ENCODE data around the gene ADAM23.

The ADAM23 gene

GRCh38 chr2:206548383-206548782 lies 105.1 kb downstream of the ADAM23 start:
- no peak overlapping the region for H3K27ac Mint-ChIP-seq
- no peaks in the 10 kb centered on the region for H3K36me3 Mint-ChIP-seq (ENCODE audit: low read depth)
- no peaks in the 10 kb centered on the region for H3K27me3 Mint-ChIP-seq
- H3K4me3 Mint-ChIP-seq, result no peak overlapping the region
- DNase-seq, result no peak
- no peaks in the 10 kb centered on the region for H3K9me3 Mint-ChIP-seq
- peaks cover 3% of the 10 kb centered on the region for H3K4me1 Mint-ChIP-seq (ENCODE audit: low read depth)

- Mint-ChIP-seq H3K27ac (no peak overlapping the region), H3K36me3 (ENCODE audit: low read depth) (no peaks in the 10 kb centered on the region), H3K4me1 (ENCODE audit: low read depth) (peaks cover 19% of the 10 kb centered on the region), H3K9me3 (no peaks in the 10 kb centered on the region), H3K27me3 (peaks cover 3% of the 10 kb centered on the region), H3K4me3 (no peak overlapping the region)
- DNase-seq, result no peak
Measured at GRCh38 chr2:206555721-206556120, 112.4 kb downstream of the ADAM23 start.

- no peak overlapping the region for H3K4me3 Mint-ChIP-seq
- no peak overlapping the region for H3K27ac Mint-ChIP-seq
- H3K4me1 Mint-ChIP-seq (ENCODE audit: low read depth), result peaks cover 19% of the 10 kb centered on the region
- H3K36me3 Mint-ChIP-seq (ENCODE audit: low read depth), result no peaks in the 10 kb centered on the region
- DNase-seq, result no peak
- no peaks in the 10 kb centered on the region for H3K9me3 Mint-ChIP-seq
- H3K27me3 Mint-ChIP-seq, result peaks cover 3% of the 10 kb centered on the region
Measured at GRCh38 chr2:206556357-206556949, 113.1 kb downstream of the ADAM23 start.

GRCh38 chr2:206557321-206557720 lies 114.0 kb downstream of the ADAM23 start:
- Mint-ChIP-seq H3K4me3 (no peak overlapping the region), H3K27me3 (peaks cover 3% of the 10 kb centered on the region), H3K36me3 (ENCODE audit: low read depth) (no peaks in the 10 kb centered on the region), H3K4me1 (ENCODE audit: low read depth) (peaks cover 19% of the 10 kb centered on the region), H3K9me3 (no peaks in the 10 kb centered on the region), H3K27ac (no peak overlapping the region)
- DNase-seq, result no peak

GRCh38 chr2:206558492-206558891 lies 115.2 kb downstream of the ADAM23 start:
- Mint-ChIP-seq H3K27ac (no peak overlapping the region), H3K4me1 (ENCODE audit: low read depth) (peaks cover 19% of the 10 kb centered on the region), H3K27me3 (peaks cover 3% of the 10 kb centered on the region), H3K4me3 (no peak overlapping the region), H3K9me3 (no peaks in the 10 kb centered on the region), H3K36me3 (ENCODE audit: low read depth) (no peaks in the 10 kb centered on the region)
- DNase-seq, result no peak

- H3K4me3 Mint-ChIP-seq, result no peak overlapping the region
- no peak overlapping the region for H3K27ac Mint-ChIP-seq
- H3K9me3 Mint-ChIP-seq, result no peaks in the 10 kb centered on the region
- DNase-seq, result no peak
- peaks cover 19% of the 10 kb centered on the region for H3K4me1 Mint-ChIP-seq (ENCODE audit: low read depth)
- H3K36me3 Mint-ChIP-seq (ENCODE audit: low read depth), result no peaks in the 10 kb centered on the region
- H3K27me3 Mint-ChIP-seq, result no peaks in the 10 kb centered on the region
Measured at GRCh38 chr2:206561962-206562361, 118.6 kb downstream of the ADAM23 start.

- Mint-ChIP-seq H3K27me3 (no peaks in the 10 kb centered on the region), H3K36me3 (ENCODE audit: low read depth) (no peaks in the 10 kb centered on the region), H3K4me1 (ENCODE audit: low read depth) (peaks cover 19% of the 10 kb centered on the region), H3K4me3 (no peak overlapping the region), H3K9me3 (no peaks in the 10 kb centered on the region), H3K27ac (no peak overlapping the region)
- no peak for DNase-seq
Measured at GRCh38 chr2:206562375-206562774, 119.0 kb downstream of the ADAM23 start.

GRCh38 chr2:206563374-206563773 lies 120.0 kb downstream of the ADAM23 start:
- Mint-ChIP-seq H3K27me3 (no peaks in the 10 kb centered on the region), H3K4me3 (no peak overlapping the region), H3K36me3 (ENCODE audit: low read depth) (no peaks in the 10 kb centered on the region), H3K4me1 (ENCODE audit: low read depth) (peaks cover 15% of the 10 kb centered on the region), H3K27ac (no peak overlapping the region), H3K9me3 (no peaks in the 10 kb centered on the region)
- no peak for DNase-seq

- Mint-ChIP-seq H3K9me3 (no peaks in the 10 kb centered on the region), H3K27me3 (no peaks in the 10 kb centered on the region), H3K4me1 (ENCODE audit: low read depth) (no peaks in the 10 kb centered on the region), H3K4me3 (no peak overlapping the region), H3K27ac (no peak overlapping the region), H3K36me3 (ENCODE audit: low read depth) (no peaks in the 10 kb centered on the region)
- DNase-seq, result no peak
Measured at GRCh38 chr2:206565666-206566065, 122.3 kb downstream of the ADAM23 start.

GRCh38 chr2:206569470-206569869 lies 126.1 kb downstream of the ADAM23 start:
- Mint-ChIP-seq H3K9me3 (no peaks in the 10 kb centered on the region), H3K27me3 (no peaks in the 10 kb centered on the region), H3K27ac (no peak overlapping the region), H3K4me3 (no peak overlapping the region), H3K36me3 (ENCODE audit: low read depth) (no peaks in the 10 kb centered on the region), H3K4me1 (ENCODE audit: low read depth) (peaks cover 2% of the 10 kb centered on the region)
- DNase-seq, result no peak

GRCh38 chr2:206570199-206570598 lies 126.9 kb downstream of the ADAM23 start:
- peaks cover 2% of the 10 kb centered on the region for H3K4me1 Mint-ChIP-seq (ENCODE audit: low read depth)
- no peak overlapping the region for H3K27ac Mint-ChIP-seq
- no peaks in the 10 kb centered on the region for H3K9me3 Mint-ChIP-seq
- no peak overlapping the region for H3K4me3 Mint-ChIP-seq
- H3K36me3 Mint-ChIP-seq (ENCODE audit: low read depth), result no peaks in the 10 kb centered on the region
- no peak for DNase-seq
- no peaks in the 10 kb centered on the region for H3K27me3 Mint-ChIP-seq

- Mint-ChIP-seq H3K36me3 (ENCODE audit: low read depth) (no peaks in the 10 kb centered on the region), H3K27ac (no peak overlapping the region), H3K9me3 (no peaks in the 10 kb centered on the region), H3K4me1 (ENCODE audit: low read depth) (peaks cover 2% of the 10 kb centered on the region), H3K4me3 (no peak overlapping the region), H3K27me3 (no peaks in the 10 kb centered on the region)
- no peak for DNase-seq
Measured at GRCh38 chr2:206572725-206573124, 129.4 kb downstream of the ADAM23 start.

- no peak overlapping the region for H3K27ac Mint-ChIP-seq
- no peak overlapping the region for H3K4me3 Mint-ChIP-seq
- peaks cover under 1% of the 10 kb centered on the region for H3K27me3 Mint-ChIP-seq
- H3K4me1 Mint-ChIP-seq (ENCODE audit: low read depth), result peaks cover 2% of the 10 kb centered on the region
- H3K9me3 Mint-ChIP-seq, result peaks cover 5% of the 10 kb centered on the region
- no peaks in the 10 kb centered on the region for H3K36me3 Mint-ChIP-seq (ENCODE audit: low read depth)
- DNase-seq, result no peak
Measured at GRCh38 chr2:206573793-206574192, 130.5 kb downstream of the ADAM23 start.

GRCh38 chr2:206584323-206585116 lies 141.2 kb downstream of the ADAM23 start:
- no peaks in the 10 kb centered on the region for H3K4me1 Mint-ChIP-seq (ENCODE audit: low read depth)
- no peak for DNase-seq

GRCh38 chr2:206585335-206585734 lies 142.0 kb downstream of the ADAM23 start:
- Mint-ChIP-seq H3K27ac (no peak overlapping the region), H3K4me3 (no peak overlapping the region), H3K4me1 (ENCODE audit: low read depth) (no peaks in the 10 kb centered on the region), H3K27me3 (peaks cover 12% of the 10 kb centered on the region), H3K9me3 (no peaks in the 10 kb centered on the region), H3K36me3 (ENCODE audit: low read depth) (no peaks in the 10 kb centered on the region)
- DNase-seq, result no peak

More at GRCh38 chr2:206584323-206585116, 141.2 kb downstream of the ADAM23 start:
- no peak overlapping the region for H3K27ac Mint-ChIP-seq
- H3K4me3 Mint-ChIP-seq, result no peak overlapping the region
- H3K36me3 Mint-ChIP-seq (ENCODE audit: low read depth), result no peaks in the 10 kb centered on the region
- no peaks in the 10 kb centered on the region for H3K9me3 Mint-ChIP-seq
- H3K27me3 Mint-ChIP-seq, result peaks cover 14% of the 10 kb centered on the region
